H1 (cell line): ENCODE results near the gene CDK5RAP2. TPM values are rescaled to one million over a fixed set of nuclear protein-coding genes. Genes with fewer than 3 reads are reported as not detected.

Experiments used
- CEBPB ChIP-seq: IDR thresholded peaks from 2 replicates; pipeline ENCODE4 v1.6.1; 2012; ENCODE audit warnings: low read depth, low read length
- polyA plus RNA-seq, 7 experiments: library from polyadenylated mRNA; depleted of rRNA in 3 of 7; stranded (reverse) in 5 of 7; unstranded in 2 of 7; fragments of >200 nt in 5 of 7; fragments of 200-250 nt in 2 of 7; gene quantifications; 1 replicate in 5 of 7; 2 replicates in 1 of 7; 4 replicates in 1 of 7; pipeline versions ENCODE4 v1.2.1 to v1.2.3, GENCODE V29; 2011 to 2013; ENCODE audit warnings: missing spikeins in 2 of 7, mixed read lengths in 2 of 7
- total RNA-seq: library from RNA; stranded (reverse); fragmentation: NEBNext Ultra II Directional; extraction: Animal tissue kit (Norgen Biotek cat#: 25700); gene quantifications from 2 replicates; pipeline ENCODE4 v1.2.1, GENCODE V29; 2021
- TF ChIP-seq, protein P1 (sequence below): IDR thresholded peaks from 2 replicates; pipeline ENCODE4 v1.6.1; 2012; ENCODE audit warnings: low read length, inconsistent platforms

CDK5RAP2 gene
- total and polyA plus RNA-seq, 2 of the 8 experiments (the other 6 are each of a cell fraction or from before 2014, with no cell fraction given), result 19.8 to 49.4 TPM

GRCh38 chr9:120343416-120343815 is 236.6 kb downstream of the CDK5RAP2 start (continued):
- TF ChIP-seq, protein P1, sequence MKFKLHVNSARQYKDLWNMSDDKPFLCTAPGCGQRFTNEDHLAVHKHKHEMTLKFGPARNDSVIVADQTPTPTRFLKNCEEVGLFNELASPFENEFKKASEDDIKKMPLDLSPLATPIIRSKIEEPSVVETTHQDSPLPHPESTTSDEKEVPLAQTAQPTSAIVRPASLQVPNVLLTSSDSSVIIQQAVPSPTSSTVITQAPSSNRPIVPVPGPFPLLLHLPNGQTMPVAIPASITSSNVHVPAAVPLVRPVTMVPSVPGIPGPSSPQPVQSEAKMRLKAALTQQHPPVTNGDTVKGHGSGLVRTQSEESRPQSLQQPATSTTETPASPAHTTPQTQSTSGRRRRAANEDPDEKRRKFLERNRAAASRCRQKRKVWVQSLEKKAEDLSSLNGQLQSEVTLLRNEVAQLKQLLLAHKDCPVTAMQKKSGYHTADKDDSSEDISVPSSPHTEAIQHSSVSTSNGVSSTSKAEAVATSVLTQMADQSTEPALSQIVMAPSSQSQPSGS, result no peak
- no peak for TF ChIP-seq CEBPB

Other genes starting within 250 kb of the CDK5RAP2 start
- 1.3 and 1.8 TPM in 2 replicates for gene MEGF9, start 134.3 kb upstream of the CDK5RAP2 start, total RNA-seq
- 0.38 and 0.45 TPM in 2 replicates for gene MEGF9, start 134.3 kb upstream of the CDK5RAP2 start, polyA plus RNA-seq (2011; rRNA removed)
- 60.2 and 65.3 TPM in 2 replicates for gene FBXW2, start 213.2 kb upstream of the CDK5RAP2 start, total RNA-seq
- 17.5 and 19.2 TPM in 2 replicates for gene FBXW2, start 213.2 kb upstream of the CDK5RAP2 start, polyA plus RNA-seq (2011; rRNA removed)